ENCODE measurements around the gene RAB19.

The RAB19 gene

GRCh38 chr7:140418653-140419052, 14.8 kb downstream of the RAB19 start:
- DNase-seq (ENCODE audit: low spot score), result no peak
- TF ChIP-seq CTCF (IDR thresholded peaks at IDR 0.05; ENCODE audit: extremely low read depth, insufficient read depth, missing control alignments), result no peak
- in situ Hi-C loops (cut with MboI; ENCODE audit: low pct_unique_long_range_greater_than_20kb, low sequenced_read_pairs, unreplicated experiment), result no loop called here

GRCh38 chr7:140421521-140421920, 17.7 kb downstream of the RAB19 start:
- in situ Hi-C loops (cut with MboI; ENCODE audit: low pct_unique_long_range_greater_than_20kb, low sequenced_read_pairs, unreplicated experiment), result no loop called here
- no peak for TF ChIP-seq CTCF (IDR thresholded peaks at IDR 0.05; ENCODE audit: extremely low read depth, insufficient read depth, missing control alignments)
- DNase-seq (ENCODE audit: low spot score), result no peak

- in situ Hi-C loops (cut with MboI; ENCODE audit: low pct_unique_long_range_greater_than_20kb, low sequenced_read_pairs, unreplicated experiment), result no loop called here
- DNase-seq (ENCODE audit: low spot score), result no peak
- TF ChIP-seq CTCF (IDR thresholded peaks at IDR 0.05; ENCODE audit: extremely low read depth, insufficient read depth, missing control alignments), result no peak
These were observed 19.6 kb downstream of the RAB19 start for GRCh38 chr7:140423501-140423900.

- in situ Hi-C loops (cut with MboI; ENCODE audit: low pct_unique_long_range_greater_than_20kb, low sequenced_read_pairs, unreplicated experiment), result no loop called here
- no peak for DNase-seq (ENCODE audit: low spot score)
- TF ChIP-seq CTCF (IDR thresholded peaks at IDR 0.05; ENCODE audit: extremely low read depth, insufficient read depth, missing control alignments), result no peak
These were observed 21.9 kb downstream of the RAB19 start for GRCh38 chr7:140425718-140426117.

GRCh38 chr7:140426130-140426529, 22.3 kb downstream of the RAB19 start:
- TF ChIP-seq CTCF (IDR thresholded peaks at IDR 0.05; ENCODE audit: extremely low read depth, insufficient read depth, missing control alignments), result no peak
- DNase-seq (ENCODE audit: low spot score), result no peak

GRCh38 chr7:140433396-140433795, 29.5 kb downstream of the RAB19 start:
- no peak for DNase-seq (ENCODE audit: low spot score)
- in situ Hi-C loops (cut with MboI; ENCODE audit: low pct_unique_long_range_greater_than_20kb, low sequenced_read_pairs, unreplicated experiment), result no loop called here
- no peak for TF ChIP-seq CTCF (IDR thresholded peaks at IDR 0.05; ENCODE audit: extremely low read depth, insufficient read depth, missing control alignments)

More at GRCh38 chr7:140426130-140426529, 22.3 kb downstream of the RAB19 start:
- in situ Hi-C loops (cut with MboI; ENCODE audit: low pct_unique_long_range_greater_than_20kb, low sequenced_read_pairs, unreplicated experiment), result no loop called here

Data from GM13977 (cell line).